Activated T-cell treated with anti-CD3 and anti-CD28 coated beads for 24 hours (primary cell): ENCODE data around the gene TSPAN3.
A peak's percentile ranks its signal among the peaks of the same experiment; 100 is the strongest.

ENCODE experiments used
- DNase-seq: peaks from one replicate; pipeline ENCODE4 v3.0.0-alpha.2; 2020; ENCODE audit warnings: low read depth

The TSPAN3 gene

DNA sequence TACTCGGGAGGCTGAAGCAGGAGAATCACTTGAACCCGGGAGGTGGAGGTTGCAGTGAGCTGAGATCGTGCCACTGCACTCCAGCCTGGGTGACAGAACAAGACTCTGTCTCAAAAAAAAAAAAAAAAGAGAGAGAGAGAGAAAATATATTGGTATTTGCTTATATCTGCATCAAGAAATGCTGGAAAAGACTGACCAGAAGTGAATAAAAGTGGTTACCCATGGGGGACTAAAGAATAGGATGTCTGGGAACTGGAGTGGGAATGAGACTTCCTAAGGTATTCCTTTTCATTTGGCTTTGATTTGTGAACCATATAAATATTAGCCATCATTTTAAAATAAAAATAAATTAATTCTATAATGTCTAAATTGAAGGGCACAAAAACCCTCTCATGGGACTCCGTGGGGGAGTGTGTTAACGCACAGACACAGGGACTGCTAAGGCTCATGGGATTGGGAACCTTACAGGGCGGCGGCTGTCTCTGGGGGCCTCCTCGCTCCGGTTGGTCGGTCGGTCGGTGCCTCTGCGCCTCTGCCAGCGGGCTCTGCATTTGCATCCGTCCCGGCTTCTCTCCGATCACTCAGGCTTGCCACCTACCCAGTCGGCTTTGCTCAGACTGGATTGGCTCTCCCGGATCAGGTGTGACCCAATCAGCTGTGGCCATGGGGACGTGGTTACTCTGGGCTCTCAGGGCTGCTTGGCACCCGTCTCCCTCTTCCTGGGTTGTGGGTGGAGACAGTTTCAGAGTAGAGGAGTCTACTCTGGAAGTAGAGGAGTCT, 12.7 kb upstream of the TSPAN3 start:
- DNase-seq = peak; percentile 55

GRCh38 chr15:77081971-77082370, 11.1 kb upstream of the TSPAN3 start:
- no peak for DNase-seq

DNA sequence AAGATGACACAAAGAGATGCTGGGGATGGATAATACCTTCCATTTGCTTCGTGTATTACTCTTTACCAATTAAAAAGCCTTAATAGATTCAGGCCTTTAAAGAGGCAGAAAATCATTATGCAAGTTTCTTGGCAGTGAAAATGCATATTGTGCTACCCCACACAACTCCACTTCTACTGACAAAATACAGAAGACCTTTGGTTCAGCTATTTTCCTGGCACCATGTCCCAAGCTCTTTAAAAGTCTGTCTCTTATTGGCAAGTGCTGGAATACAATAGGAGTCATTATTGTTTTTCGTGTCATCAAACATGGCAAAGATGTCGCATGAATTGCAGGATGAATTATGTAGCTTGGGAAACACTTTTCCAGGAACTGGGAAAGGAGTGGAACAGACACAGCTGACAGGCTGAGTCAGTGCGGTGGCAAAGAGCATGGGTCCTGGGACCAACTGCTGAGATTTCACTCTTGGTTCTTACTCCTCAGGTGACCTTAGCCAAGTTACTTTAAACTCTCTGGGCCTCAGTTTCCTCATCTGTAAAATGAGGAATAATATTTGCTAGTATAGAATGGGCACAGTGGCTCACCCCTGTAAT, 5.5 kb upstream of the TSPAN3 start:
- no peak for DNase-seq

- no peak for DNase-seq
These were observed 4.6 kb upstream of the TSPAN3 start for GRCh38 chr15:77075528-77075927.

GRCh38 chr15:77074350-77074749, 3.4 kb upstream of the TSPAN3 start:
- no peak for DNase-seq

GRCh38 chr15:77071305-77072223, 655 bp upstream of the TSPAN3 start:
- no peak for DNase-seq

DNA sequence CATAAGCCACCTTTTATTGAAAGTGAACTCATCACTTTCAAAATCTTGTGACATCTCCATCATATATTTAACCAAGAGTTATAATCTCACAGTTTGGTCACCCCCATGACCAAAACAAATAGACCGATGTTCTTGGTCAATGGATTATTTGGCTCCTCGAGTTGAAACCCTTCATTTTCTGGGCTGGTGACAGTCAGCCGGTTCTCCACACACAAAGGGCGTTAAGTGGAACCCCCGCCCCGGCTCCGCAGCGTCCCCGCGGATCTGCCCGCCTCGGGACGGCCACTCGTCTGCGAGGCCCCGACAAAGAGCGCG, 772 bp downstream of the TSPAN3 start:
- DNase-seq = no peak

DNA sequence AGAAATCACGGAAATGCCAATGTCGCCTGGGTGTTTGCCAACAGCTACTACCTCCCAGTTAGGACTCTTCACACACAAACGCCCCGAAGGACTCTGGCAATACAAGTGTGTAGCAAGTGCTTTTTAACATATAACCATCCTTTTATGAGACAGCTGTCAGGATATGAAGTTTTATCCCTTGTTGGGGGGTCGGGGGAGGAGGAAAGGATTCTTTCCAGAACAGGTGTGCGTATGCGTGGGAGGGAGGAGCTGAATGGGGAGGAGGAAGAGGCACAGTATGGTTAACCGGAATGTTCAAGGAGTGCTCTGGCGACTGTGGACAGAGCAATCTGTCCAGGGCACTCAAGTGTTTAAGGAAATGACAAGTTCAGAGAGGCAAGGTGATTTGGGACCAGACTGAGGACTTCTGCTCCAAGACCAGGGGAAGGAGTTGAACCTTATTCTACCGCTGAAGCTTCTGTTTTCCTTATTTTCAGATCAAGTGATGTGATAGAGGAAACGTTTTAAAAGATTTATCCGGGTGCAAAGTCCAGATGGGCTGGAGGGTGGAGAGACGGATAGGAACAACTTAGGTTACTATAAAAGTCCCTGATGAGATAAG, 1.3 kb downstream of the TSPAN3 start:
- DNase-seq = no peak

DNA sequence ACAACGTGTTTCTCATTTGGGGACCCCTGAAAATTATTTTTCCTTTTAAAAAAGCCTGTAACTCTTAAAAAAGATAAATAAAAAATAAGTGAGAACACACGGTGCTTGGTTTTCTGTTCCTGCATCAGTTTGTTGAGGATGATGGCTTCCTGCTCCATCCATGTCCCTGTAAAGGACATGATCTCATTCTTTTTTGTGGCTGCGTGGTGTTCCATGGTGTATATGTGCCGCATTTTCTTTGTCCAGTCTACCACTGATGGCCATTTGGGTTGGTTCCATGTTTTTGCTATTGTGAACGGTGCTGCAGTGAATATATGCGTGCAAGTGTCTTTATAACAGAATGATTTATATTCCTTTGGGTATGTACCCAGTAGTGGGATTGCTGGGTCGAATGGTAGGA, 2.3 kb downstream of the TSPAN3 start:
- no peak for DNase-seq

DNA sequence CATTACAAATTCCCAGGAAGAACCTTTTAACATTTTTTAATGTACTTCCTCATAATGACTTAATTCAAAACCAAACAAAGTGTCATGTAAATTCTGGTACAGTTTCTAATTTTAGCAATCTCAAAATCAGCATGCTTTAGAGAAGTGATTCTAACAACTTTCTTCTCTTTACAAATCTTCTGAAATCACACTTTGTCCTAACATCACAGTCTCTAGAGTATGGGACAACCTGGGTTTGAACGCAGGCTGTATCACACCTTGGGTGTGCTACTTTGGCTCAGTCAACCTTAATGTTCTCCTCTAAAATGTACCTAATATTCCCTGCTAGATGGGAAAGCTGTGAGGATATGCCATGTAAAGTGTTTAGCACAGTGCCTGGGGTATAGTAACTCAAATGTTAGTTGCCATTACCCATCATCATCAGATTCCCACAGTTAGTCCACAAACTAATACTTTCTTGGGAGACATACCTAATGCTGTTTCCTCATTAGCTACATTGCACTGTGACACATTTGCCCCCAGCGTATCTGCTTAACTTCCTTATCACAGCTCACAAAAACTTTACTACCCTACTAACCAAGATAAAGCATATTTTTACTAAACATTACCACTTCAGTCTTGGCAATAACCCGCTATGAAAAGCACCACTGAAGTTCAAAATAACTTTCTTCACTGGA, 3.1 kb downstream of the TSPAN3 start:
- DNase-seq = no peak

DNA sequence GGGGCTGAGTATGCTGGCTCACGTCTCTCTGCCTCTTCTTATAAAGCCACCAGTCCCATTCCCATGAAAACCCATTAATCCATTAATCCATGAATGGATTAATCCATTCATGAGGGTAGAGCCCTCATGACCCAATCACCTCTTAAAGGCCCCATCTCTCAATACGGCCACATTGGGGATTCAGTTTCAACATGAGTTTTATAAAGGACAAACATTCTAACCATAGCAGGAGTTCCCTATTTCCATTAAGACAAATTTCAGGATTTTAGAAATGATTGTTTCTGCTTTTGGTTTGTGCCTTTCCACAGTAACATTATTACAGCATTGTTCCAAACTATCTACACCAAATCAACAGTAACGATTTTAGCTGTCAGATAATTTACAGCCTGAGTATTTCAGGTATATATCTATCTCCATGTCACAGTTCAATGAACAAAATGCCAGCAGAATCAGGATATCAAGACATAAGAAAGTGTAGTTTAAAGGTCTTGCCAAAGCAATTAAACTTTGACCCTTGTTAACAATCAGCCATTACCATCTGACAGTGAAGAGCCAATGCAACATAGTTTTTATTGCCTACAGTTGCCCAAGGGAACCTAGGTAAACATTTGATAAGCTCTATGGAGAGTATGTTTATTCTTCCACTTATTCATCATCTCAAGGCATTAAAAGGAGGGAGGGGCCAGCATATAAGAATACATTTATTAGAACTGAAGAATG, 3.8 kb downstream of the TSPAN3 start:
- no peak for DNase-seq

DNA sequence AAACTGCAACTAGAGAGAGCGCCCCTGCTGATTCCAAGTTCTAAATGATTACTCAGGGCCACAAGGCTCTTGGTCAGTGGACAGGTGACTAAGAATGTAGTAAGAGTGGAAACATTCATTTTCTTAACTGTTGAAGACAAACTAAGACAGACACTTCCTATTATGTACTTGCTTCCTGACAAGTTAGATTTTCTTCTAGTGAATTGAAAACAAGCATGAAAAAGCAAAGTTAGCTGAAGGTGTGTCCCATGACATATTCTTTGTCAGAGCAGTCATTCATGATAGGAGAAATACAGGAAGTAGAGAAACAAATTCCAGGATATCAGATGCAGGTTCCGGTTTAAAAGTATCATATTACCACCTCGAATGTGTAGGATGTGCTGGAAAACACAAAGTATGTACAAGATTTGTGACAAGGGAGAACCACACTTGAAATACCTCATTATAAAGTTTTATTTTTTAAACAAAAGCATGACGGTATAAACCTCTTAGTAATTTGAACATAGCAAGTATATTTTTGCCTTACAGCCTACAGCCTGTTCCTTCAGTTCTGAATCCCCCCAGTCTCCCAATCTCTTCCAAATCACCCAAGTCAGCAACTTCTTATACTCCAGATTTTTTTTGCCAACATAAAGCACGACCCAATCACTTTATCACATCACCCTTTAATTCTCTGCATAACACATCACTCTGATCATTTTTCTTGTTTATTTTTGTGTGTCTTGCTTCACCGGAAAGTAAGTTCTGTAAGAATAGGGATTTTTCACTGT, 6.2 kb downstream of the TSPAN3 start:
- DNase-seq = no peak

GRCh38 chr15:77064063-77064462, 6.8 kb downstream of the TSPAN3 start:
- DNase-seq = no peak

GRCh38 chr15:77063249-77063648, 7.7 kb downstream of the TSPAN3 start:
- DNase-seq = no peak

- no peak for DNase-seq
These were observed 10.4 kb downstream of the TSPAN3 start for GRCh38 chr15:77060546-77060945.

- DNase-seq = no peak
These were observed 11.0 kb downstream of the TSPAN3 start for GRCh38 chr15:77059786-77060361.

GRCh38 chr15:77058468-77058867, 12.4 kb downstream of the TSPAN3 start:
- no peak for DNase-seq

GRCh38 chr15:77057685-77058084, 13.2 kb downstream of the TSPAN3 start:
- DNase-seq = no peak

GRCh38 chr15:77057072-77057471, 13.8 kb downstream of the TSPAN3 start:
- DNase-seq = no peak

- DNase-seq = no peak
These were observed 17.2 kb downstream of the TSPAN3 start for GRCh38 chr15:77053709-77054108.
